ENCODE measurements around the gene ZFHX3.
A peak's percentile ranks its signal among the peaks of the same experiment; 100 is the strongest.
"Not testable (repeated sequence)": the region's sequence is repeated elsewhere in the genome, so short reads cannot be mapped to it uniquely, and the experiment has no call there.

ZFHX3 gene

DNA sequence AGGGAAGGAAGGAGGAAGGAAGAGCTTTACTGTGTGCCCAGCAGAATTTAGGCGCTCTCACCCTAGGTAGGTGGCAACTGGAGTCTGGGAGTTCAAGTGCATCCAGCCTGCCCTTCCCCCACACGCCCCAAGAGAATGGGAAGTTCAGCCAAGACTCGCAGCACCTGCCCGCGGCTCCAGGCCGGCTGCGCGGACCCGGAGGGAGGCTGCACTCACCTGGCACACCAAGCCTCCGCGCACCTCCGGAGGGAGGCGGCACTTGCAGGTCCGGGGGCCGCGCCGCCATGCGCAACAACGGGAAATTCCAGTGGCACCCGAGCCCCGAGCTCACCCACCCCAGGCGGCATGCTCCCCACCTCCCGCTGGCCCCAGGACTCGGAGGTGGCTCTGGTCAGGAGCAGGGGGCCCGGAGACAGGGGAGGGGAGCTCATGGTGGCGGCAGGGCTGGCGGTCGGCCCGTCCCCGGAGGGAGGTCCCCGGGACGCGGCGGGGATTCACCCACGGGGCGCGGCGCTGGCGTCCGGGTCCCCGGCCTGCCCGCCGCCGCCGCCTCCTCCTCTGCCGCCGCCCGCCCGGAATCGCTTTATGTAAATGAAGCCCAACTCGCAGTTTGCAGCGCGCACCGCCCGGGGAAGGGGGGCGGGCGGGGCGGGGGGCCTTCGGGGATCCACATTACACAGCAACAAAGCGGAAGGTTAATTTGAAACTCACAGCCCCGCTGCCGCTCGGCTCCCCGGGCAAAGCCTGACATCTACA is at the start of gene ZFHX3:
ZFHX3 (minus strand) TSS at position 593 of the 756 bp plus-strand sequence. CDS start 87,983 bp downstream, outside the sequence.
- DNase-seq (ENCODE audit: low spot score) = no peak

GRCh38 chr16:73096510-73096909 is 48.6 kb upstream of the ZFHX3 start:
- DNase-seq (ENCODE audit: low spot score) = no peak

DNA sequence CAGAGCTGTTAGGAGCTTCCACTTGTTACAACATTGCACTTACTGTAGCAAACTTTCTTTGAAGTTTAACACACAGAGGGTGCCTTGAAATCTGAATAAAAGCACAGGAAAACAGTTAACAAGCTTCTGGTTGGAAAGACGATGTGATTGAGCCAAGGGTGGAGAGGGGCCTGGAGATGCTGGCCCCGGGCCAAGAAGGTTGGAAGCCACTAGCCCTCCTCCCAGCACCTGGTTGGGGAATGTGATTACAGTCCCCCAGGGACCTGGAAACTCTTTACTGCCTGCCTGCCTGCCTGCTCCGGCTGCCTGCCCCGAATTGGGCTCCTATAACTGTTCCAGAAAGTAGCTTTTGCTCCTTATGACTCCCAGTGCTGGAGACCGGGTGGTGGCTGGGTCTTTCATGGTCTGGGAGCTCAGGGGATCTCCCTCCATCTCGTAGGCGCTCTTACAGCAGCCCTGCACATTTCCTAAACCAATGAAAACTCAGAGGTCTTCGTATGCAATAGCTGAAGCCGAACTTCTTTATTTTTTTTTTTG is 48.0 kb upstream of the ZFHX3 start:
- DNase-seq (ENCODE audit: low spot score) = no peak

- DNase-seq (ENCODE audit: low spot score) = no peak
Observed at GRCh38 chr16:73095142-73095820, 47.4 kb upstream of the ZFHX3 start.

DNA sequence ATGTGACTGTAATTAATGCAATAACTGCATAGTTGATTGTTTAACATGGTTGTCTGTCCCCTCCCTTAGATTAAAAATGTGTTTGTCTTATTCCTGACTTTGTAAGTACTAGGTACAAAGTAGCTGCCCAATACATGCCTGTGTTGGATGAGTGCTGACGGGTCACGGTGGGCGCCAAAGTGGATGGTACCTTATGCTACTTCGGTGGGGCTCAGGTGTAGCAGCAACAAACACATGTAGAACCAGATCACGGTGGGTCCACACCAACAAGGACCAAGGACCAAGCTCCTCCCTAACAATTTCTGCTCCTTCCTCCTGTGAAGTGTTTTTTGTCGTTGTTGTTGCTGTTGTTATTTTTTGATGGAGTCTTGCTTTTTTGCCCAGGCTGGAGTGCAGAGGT is 46.4 kb upstream of the ZFHX3 start:
- DNase-seq (ENCODE audit: low spot score) = no peak

DNA sequence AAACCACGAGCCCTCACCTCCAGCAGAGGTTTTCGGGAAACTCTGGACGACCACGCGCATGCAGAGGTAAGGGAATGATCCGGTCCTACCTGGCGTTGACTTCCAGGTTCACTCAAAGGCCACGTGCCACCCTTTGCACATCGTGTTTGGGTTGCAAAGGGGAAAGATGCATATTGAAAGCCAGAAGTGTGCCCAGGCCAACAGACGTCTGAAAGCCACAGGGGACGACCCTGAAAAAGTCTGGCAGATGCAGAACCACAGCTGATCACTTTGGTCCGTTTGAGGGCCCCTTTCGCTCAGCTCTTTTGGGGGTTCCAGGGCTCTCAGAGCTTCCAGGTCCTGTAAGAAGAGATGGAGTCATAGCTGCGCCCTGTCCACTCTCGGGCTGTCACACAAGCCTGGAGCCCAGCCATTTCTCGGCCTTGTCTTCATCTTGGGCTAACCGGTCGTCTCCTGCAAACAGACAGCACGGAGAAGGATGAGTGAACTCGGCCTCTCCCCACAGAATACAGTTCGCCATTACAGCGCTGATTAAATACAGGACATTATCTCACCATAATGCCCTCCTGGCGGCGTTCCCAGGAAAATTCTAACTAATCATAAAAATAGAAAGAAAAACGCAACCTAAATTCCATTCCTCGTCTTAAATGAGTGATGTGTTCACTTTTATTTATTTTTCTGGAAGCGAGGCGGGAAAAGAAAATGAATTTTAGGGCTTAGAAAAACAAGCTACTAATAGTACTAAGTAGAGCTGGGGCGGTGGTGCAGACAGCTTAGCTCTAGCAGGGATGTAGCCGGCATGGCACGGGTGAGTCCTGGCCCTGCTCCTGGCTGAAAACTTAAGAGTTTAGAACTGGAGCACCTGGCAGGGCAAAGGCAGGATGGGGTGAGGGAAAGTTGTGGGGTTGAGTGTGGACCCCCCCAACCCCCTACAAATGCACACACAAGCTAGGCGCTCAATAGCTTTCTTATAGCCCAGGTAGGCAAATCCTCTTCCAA is 45.5 kb upstream of the ZFHX3 start:
- no peak for DNase-seq (ENCODE audit: low spot score)

DNA sequence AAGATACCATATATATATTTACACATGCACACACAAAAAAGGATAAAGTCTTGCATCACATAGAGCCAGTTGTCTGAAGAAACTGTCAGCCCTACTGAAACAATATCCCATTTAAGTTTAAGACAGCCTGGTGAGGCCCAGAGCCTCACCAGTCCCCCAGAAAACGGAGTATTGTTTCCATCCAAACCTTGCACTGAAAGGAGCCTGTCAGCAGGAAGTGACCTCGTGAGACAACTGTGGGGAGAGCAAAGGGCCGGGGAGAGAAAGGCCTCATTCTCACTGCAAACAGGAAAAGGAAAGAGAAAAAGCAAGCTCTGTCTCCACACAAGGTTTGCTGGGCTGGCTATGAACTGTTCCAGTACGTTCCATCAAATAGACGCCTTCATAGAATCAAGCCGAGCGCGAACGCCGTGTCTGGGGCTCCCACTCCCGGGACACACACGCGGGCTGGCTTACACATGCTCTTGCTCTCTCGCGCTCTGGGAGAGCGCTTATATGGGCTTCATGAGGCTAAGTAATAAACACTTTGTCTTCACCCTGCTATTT is 44.4 kb upstream of the ZFHX3 start:
- DNase-seq (ENCODE audit: low spot score) = no peak

DNA sequence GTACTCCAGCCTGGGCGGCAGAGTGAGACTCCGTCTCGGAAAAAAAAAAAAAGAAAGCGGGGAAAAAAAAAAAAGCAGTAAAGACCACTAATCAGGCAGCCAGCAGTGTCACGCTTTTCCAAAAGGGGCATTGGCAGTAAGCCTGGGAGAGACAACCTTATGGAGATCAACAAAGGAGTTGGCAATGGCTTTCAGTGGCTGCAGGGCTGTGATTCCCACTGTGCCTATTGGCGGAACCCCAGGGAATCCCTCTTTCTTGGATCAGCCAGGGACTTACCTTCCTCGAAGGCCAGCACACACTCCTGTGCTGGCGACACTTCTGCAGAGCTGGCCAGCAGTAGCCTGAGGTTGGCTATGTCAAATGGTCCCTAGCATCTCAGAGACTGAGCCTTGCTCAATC is 43.2 kb upstream of the ZFHX3 start:
- no peak for DNase-seq (ENCODE audit: low spot score)

DNA sequence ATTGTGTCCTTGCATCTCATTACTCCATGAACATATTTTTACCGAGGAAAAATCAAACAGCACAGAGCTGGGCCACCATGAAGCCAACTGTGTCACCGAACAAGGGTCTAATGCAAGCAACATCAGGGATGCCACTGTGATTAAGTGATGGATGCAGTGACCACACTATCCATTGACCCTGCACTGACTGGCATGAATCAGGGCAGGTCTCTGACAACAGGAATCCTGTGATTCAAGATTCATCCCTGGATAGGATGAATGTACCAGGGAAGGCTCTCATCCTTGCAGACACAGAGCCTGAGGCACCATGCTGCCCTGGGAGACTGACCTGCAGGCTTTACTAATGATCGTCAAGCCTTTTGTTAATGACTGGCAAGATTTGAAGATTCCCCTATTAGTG is 41.5 kb upstream of the ZFHX3 start:
- no peak for DNase-seq (ENCODE audit: low spot score)

DNA sequence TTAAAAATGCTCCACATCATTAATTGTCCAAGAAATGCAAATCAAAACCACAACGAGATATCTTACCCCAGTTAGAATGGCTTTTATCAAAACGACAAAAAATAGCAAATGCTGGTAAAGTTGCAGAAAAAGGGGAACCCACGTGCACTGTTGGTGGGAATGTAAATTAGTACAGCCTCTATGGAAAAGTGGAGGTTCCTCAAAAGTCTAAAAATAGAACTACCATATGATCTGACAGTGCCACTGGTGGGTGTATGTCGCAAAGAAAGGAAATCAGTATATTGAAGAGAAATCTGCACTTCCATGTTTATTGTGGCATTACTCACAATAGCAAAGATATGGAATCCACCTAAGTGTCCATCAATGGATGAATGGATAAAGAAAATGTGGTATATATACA is 38.2 kb upstream of the ZFHX3 start:
- no peak for DNase-seq (ENCODE audit: low spot score)

- no peak for DNase-seq (ENCODE audit: low spot score)
Observed at GRCh38 chr16:73083271-73083670, 35.3 kb upstream of the ZFHX3 start.

- DNase-seq (ENCODE audit: low spot score) = peak; percentile 32
Observed at GRCh38 chr16:73082634-73083051, 34.7 kb upstream of the ZFHX3 start.

DNA sequence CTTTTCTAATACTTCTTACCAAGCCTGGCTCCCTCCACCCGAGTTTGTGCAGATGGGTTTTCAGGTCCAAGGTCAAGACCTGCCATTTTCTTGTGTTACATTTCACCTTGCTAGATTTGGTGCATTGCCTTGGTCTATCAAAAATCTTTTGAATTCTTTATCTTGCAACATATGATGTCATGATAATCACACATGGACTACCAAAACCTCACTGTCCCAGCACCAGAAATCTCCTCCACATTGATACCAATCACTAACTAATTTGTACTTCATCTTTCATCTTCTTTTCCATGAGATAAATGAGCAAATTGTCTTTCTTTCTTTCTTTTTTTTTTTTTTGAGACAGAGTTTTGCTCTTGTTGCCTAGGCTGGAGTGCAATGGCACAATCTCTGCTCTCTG is 33.0 kb upstream of the ZFHX3 start:
- DNase-seq (ENCODE audit: low spot score) = no peak

DNA sequence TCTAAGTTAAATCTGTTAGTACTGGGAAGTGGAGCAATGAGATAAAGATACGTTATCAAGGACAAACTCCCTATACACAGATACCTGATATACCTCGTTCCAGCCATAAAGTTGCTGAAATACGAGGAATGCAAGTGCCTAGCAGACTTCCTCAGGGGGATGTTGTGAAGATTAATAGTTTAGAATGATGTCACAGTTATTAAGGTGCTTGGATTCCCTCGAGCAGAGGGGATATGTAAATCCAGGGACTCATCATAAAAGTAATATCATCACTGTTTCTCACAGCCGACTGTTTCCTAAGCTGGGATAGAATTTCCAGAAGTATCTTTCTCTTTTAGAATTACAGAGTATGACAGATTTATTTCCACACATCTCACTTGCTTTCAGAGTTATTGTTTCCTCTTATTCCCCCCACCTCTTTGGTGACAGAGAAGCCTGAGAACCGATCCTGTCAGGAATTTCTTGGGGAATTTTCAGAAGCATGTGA is 28.4 kb upstream of the ZFHX3 start:
- DNase-seq (ENCODE audit: low spot score) = no peak

- no peak for DNase-seq (ENCODE audit: low spot score)
Observed at GRCh38 chr16:73074382-73074781, 26.5 kb upstream of the ZFHX3 start.

GRCh38 chr16:73072051-73072450 is 24.1 kb upstream of the ZFHX3 start:
- DNase-seq (ENCODE audit: low spot score) = not testable (repeated sequence)

GRCh38 chr16:73071131-73071940 is 23.4 kb upstream of the ZFHX3 start:
- DNase-seq (ENCODE audit: low spot score) = no peak

GRCh38 chr16:73069581-73070262 is 21.8 kb upstream of the ZFHX3 start:
- no peak for DNase-seq (ENCODE audit: low spot score)

DNA sequence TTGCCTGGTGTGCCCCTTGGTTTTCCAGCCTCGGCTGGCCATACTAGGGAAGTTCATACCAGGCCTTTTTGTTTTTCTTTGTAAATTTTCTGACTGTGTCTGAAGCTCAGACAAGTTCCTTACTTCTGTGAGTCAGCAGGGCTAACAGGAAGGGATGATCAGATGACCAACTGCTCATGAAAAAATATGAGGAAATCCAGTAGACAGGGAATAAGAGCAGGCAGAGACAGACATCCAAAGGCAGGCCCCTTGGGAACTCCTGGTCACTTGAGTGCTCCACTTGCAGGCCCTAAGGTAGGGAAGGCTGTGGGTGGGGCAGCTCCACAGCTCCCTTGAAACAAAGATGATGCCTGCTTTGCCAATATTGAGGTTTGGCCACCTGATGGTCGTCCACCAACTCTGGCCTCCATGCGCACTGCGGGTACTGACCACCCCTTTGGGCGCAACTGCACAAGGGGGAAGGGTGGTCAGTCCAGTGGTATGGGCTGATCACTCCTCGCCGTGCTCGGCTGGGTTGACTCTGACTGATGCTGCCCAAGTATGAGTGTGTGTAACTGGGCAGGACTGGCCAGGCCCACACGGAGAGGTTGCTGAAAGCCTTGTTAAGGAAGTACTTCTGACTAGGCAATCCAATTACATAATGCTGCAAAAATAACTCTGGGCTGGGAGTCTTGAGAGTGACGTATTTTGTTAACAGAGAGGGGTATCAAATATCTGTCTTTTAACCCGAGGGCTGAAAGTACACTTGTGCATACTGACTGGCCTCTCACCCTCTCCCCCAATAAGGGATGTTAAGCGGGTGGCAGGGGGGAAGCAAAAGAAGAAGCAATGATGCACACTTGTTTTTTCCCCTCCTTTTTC is 20.8 kb upstream of the ZFHX3 start:
- no peak for DNase-seq (ENCODE audit: low spot score)
